ENCODE data around the gene P2RY14.
"Not testable (repeated sequence)": the region's sequence is repeated elsewhere in the genome, so short reads cannot be mapped to it uniquely, and the experiment has no call there.

The P2RY14 gene

DNA sequence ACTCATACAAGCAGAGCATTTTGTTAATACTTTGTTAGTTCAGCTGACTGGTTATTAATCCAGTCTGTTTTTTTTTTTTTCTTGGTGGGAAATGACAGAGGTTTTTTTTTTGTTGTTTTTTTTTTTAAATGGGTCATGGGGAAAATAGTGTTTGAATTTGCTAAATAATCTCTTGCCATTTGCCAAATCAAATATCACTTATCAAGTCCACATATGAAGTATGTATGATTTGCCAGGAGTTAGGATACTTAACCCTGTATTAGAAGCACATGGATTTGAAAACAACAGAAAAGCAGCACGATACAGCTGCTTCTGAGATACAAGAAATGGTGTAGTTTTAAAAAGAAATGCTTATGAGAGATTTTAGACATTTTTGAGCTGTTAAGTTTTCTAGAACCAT is 21.6 kb downstream of the P2RY14 start:
- DNase-seq: no peak

- DNase-seq: no peak
Measured at GRCh38 chr3:151248772-151249337, 29.5 kb downstream of the P2RY14 start.

DNA sequence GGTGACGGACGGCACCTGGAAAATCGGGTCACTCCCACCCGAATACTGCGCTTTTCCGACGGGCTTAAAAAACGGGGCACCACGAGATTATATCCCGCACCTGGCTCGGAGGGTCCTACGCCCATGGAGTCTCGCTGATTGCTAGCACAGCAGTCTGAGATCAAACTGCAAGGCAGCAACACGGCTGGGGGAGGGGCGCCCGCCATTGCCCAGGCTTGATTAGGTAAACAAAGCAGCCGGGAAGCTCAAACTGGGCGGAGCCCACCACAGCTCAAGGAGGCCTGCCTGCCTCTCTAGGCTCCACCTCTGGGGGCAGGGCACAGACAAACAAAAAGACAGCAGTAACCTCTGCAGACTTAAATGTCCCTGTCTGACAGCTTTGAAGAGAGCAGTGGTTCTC is 36.3 kb downstream of the P2RY14 start:
- DNase-seq: not testable (repeated sequence)

DNA sequence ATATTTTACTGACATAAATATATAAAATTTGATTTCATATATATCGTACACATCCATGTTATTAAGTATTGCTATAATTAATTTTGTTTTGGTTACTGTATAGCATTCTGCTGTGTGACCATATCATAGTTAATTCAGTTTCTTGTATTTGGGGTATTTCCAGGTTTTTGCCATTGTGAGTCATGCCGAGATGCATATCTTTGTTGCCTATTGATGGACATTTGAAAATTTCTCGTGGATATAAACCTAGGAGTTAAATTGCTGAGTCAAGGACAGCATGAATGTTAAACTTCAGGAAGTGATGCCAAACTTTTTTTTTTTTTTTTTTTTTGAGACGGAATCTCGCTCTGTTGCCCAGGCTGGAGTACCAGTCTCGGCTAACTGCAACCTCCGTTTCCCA is 41.6 kb downstream of the P2RY14 start:
- DNase-seq: no peak

- no peak for DNase-seq
Measured at GRCh38 chr3:151236316-151236715, 42.0 kb downstream of the P2RY14 start.

DNA sequence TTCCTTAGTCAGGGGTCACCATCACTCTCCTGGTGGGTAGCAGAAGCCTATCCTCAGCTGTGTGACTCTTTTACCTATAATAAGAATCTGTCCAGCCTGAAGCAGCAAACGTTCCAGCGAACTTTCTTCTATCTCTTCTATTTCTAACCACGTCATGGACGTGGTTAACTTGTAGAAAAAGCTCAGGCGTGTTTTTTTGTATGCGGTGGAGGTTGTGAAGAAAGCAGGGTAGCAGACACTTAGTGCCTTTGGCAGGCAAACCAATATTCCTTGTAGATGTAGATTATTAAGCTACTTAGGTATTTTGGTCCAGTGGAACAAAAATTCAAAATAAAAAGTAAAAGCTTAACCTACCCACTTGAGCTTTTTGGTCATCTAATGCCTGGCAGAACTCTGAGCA is 43.5 kb downstream of the P2RY14 start:
- no peak for DNase-seq

- no peak for DNase-seq
Measured at GRCh38 chr3:151232991-151233390, 45.4 kb downstream of the P2RY14 start.

- not testable (repeated sequence) for DNase-seq
Measured at GRCh38 chr3:151232403-151232802, 45.9 kb downstream of the P2RY14 start.

GRCh38 chr3:151230646-151231045 is 47.7 kb downstream of the P2RY14 start:
- DNase-seq: no peak

- DNase-seq: no peak
Measured at GRCh38 chr3:151228666-151229040, 49.7 kb downstream of the P2RY14 start.

GRCh38 chr3:151227807-151228665 is 50.3 kb downstream of the P2RY14 start:
- DNase-seq: peak; percentile 43 to 70

DNA sequence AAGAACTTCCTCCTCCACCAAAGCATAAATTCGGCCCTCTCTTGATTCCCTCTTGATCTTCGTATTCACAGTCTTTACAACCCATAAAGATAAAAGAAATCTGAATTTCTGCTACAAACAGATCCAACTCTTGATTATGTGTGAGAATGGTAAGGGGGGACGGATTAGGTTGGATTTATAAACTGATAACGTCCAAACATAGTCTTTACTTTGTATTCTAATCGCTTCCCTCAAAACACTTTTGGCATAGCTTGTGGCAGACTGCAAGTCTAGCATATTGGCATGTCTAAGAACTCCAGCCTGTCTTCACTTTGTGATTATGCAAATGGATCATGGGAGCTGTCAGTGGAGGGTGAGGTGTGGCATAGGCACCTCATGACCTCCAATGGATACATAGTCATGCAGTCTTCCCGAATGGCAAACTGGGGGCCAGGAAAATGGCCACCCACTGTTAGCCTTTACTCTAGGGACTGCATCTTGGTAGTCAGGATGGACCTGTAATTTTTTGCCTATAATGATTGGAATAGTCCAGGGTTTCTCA is 51.0 kb downstream of the P2RY14 start:
- no peak for DNase-seq

GRCh38 chr3:151226825-151227224 is 51.5 kb downstream of the P2RY14 start:
- DNase-seq: no peak

DNA sequence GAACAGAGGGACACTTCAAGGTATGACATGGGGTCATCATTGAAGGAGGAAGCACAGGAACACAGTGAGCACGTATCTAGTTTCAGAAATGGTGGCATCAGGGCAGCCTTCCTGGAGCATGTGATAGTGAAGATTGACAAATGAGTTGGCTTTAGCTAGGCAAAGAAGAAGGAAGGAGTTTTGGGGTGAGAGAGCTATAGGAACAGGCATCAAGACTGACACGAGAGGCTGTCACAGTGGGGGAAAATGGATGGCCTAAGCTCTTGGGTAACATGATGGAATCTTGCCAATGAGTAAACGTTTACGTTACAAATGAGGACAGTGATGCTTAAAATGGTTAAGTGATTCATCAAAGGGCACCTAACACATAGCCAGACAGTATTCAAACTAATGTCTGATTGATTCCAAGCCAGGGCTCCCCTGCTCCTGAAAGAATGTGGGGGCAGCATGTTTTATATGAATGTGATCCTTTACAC is 52.2 kb downstream of the P2RY14 start:
- no peak for DNase-seq

- DNase-seq: no peak
Measured at GRCh38 chr3:151225040-151225975, 53.0 kb downstream of the P2RY14 start.

DNA sequence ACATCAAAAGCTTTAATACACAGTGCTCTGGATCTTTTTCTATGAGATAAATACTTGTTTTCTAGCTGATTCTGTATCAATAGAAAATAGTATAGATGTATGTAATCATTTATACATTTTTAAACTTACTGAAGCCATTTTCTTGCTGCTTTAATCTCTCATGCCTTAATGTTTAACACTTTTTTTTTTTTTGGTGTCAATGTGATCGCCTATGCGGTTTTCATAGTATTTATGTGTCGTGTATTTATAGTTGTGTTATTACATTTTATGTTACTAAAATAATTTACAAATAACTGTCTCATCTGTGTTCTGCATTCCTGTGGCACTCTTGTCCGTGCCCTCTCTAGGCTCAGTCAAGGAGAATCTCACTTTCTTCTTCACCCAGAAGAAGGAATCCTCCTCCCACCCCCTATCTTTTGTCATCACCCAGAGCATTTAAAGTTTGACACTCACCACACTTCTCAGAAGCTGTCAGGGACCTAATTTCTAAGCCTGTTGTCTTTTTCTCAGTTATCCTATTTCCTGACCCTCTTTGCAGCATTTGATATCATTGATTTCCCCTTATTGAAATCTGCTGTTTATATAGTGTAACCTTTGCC is 54.0 kb downstream of the P2RY14 start:
- no peak for DNase-seq

GRCh38 chr3:151219056-151219455 is 59.3 kb downstream of the P2RY14 start:
- peak in 1 of 2 experiments; percentile 31 for DNase-seq

DNA sequence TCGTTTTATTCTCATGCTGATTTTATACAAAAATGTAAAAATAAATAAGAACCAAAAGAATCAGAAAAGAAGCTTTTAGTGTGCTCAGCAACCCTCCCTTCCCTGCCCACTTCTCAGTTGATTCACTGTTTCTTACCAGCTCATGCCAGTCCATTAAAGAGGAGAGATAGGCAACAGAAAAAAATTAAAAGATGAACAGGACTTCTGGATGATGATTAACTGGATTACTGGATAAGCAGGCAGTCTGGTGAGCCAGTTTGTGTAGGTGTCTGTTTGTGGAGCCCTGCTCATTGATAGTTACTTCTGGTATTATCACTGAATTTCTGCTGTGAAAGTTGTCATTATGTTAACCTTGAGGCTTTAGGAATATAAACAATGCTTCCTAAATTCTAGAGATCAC is 60.2 kb downstream of the P2RY14 start:
- peak in 1 of 2 experiments; percentile 11 for DNase-seq

GRCh38 chr3:151216641-151217607 is 61.4 kb downstream of the P2RY14 start:
- DNase-seq: no peak

GRCh38 chr3:151214459-151214858 is 63.9 kb downstream of the P2RY14 start:
- DNase-seq: peak; percentile 5 to 30

DNA sequence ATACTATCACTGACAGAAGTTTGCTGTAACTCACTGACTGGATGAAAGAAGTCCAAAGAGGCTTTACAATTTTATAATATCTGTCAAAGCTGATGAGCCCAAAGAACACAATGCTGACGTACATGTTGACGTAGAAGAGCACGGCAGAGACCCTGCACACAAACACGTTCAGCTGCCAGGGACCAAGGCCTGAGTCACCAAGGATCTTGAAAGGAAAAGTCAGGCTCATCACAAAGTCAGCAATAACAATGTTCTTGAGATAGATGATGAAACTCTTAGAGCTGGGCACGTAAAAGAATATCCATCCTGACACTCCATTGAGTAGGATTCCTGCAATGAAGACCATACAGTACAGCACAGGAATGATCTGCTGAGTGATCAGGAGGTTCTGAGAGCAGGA is 64.5 kb downstream of the P2RY14 start:
- no peak for DNase-seq
